ENCODE results near the gene WDR38.

DNA sequence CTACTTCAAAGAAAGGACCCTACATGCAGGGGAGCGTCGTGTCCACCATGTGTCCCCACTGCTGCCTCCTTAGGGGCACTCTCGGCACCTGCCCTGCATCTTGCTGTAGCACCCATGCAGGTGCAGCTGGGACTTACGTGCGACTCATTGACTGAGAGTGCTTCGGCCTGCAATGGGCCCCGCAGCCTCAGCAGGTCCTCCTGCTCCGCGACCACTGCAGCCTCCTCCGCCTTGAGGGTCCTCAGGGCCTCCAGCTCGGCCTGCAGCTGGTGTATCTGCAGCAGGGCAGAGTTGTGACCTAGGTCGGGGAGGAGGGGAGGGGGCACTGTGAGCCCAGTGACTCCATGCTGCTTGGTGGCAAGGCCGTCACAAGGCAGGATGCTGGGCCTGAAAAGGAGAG lies 35.7 kb downstream of the WDR38 start:
- TF ChIP-seq, protein P1, sequence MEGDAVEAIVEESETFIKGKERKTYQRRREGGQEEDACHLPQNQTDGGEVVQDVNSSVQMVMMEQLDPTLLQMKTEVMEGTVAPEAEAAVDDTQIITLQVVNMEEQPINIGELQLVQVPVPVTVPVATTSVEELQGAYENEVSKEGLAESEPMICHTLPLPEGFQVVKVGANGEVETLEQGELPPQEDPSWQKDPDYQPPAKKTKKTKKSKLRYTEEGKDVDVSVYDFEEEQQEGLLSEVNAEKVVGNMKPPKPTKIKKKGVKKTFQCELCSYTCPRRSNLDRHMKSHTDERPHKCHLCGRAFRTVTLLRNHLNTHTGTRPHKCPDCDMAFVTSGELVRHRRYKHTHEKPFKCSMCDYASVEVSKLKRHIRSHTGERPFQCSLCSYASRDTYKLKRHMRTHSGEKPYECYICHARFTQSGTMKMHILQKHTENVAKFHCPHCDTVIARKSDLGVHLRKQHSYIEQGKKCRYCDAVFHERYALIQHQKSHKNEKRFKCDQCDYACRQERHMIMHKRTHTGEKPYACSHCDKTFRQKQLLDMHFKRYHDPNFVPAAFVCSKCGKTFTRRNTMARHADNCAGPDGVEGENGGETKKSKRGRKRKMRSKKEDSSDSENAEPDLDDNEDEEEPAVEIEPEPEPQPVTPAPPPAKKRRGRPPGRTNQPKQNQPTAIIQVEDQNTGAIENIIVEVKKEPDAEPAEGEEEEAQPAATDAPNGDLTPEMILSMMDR (IDR thresholded peaks at IDR 0.05), result no peak
- TF ChIP-seq POLR2AphosphoS5 (IDR thresholded peaks at IDR 0.05) (no peak), POLR2A (IDR thresholded peaks at IDR 0.05) (no peak)

Measured in sigmoid colon (tissue), 4 donors.